HL-60 (cell line): ENCODE measurements around the gene BRIP1.
"Not testable (repeated sequence)": the region's sequence is repeated elsewhere in the genome, so short reads cannot be mapped to it uniquely, and the experiment has no call there.

ENCODE experiments used
- DNase-seq, 2 experiments: peaks; one replicate each; pipeline ENCODE4 v3.0.0-alpha.2; 2010 to 2020; ENCODE audit warnings: low read depth in 1 of 2, low spot score in 1 of 2
- H3K27ac ChIP-seq: fragments of 250-450 bp; sonication (Bioruptor Pico); replicated peaks from 2 replicates; pipeline ENCODE4 v1.5.1; 2020; ENCODE audit warnings: mild to moderate bottlenecking, moderate library complexity
- H3K27me3 ChIP-seq: fragments of 250-450 bp; sonication (Bioruptor Pico); 2 replicates; pipeline ENCODE4 v1.5.1; 2021; ENCODE audit warnings: mild to moderate bottlenecking, moderate library complexity; ENCODE audit not compliant: insufficient read depth, poor library complexity, severe bottlenecking
- H3K4me3 ChIP-seq: replicated peaks from 2 replicates; pipeline ENCODE4 v1.5.1; 2011; ENCODE audit warnings: mild to moderate bottlenecking, control low read depth, low read length; ENCODE audit not compliant: insufficient read depth
- CTCF ChIP-seq: IDR thresholded peaks from one replicate; pipeline ENCODE4 v1.5.1; 2011; ENCODE audit warnings: low read length, control low read depth, inconsistent platforms; ENCODE audit not compliant: insufficient read depth
- GABPA ChIP-seq: IDR thresholded peaks from 2 replicates; pipeline ENCODE4 v1.6.1; 2012; ENCODE audit warnings: low read depth
- POLR2AphosphoS5 ChIP-seq: IDR thresholded peaks from 2 replicates; pipeline ENCODE4 v1.6.1; 2012; ENCODE audit warnings: low read depth
- REST ChIP-seq: IDR thresholded peaks from 2 replicates; pipeline ENCODE4 v1.6.1; 2012; ENCODE audit warnings: low read depth; ENCODE audit not compliant: insufficient replicate concordance
- SPI1 ChIP-seq: IDR thresholded peaks from 2 replicates; pipeline ENCODE4 v1.6.1; 2012; ENCODE audit warnings: low read depth, mild to moderate bottlenecking, borderline replicate concordance

BRIP1 gene

GRCh38 chr17:61831099-61831498, 32.2 kb downstream of the BRIP1 start:
- Histone ChIP-seq H3K27me3 (no peaks in the 10 kb centered on the region), H3K4me3 (no peak overlapping the region), H3K27ac (no peak overlapping the region)
- no peak for DNase-seq
- TF ChIP-seq GABPA (no peak), REST (no peak), POLR2AphosphoS5 (no peak), CTCF (no peak), SPI1 (no peak)

- Histone ChIP-seq H3K27me3 (no peaks in the 10 kb centered on the region), H3K27ac (no peak overlapping the region), H3K4me3 (no peak overlapping the region)
- no peak for TF ChIP-seq CTCF
- TF ChIP-seq GABPA, result no peak
- TF ChIP-seq SPI1, result no peak
- TF ChIP-seq POLR2AphosphoS5, result no peak
- DNase-seq, result no peak
Observed at GRCh38 chr17:61828694-61829093, 34.6 kb downstream of the BRIP1 start.

GRCh38 chr17:61827649-61828395, 35.5 kb downstream of the BRIP1 start:
- H3K4me3 ChIP-seq, result no peak overlapping the region
- no peak for DNase-seq
- TF ChIP-seq GABPA, result no peak
- no peak for TF ChIP-seq REST
- TF ChIP-seq SPI1, result no peak
- TF ChIP-seq POLR2AphosphoS5, result no peak
- no peak for TF ChIP-seq CTCF
- H3K27me3 ChIP-seq, result no peaks in the 10 kb centered on the region
- H3K27ac ChIP-seq, result no peak overlapping the region

- not testable (repeated sequence) for DNase-seq, H3K4me3 ChIP-seq, H3K27ac ChIP-seq, H3K27me3 ChIP-seq
Observed at GRCh38 chr17:61826866-61827265, 36.5 kb downstream of the BRIP1 start.

- not testable (repeated sequence) for H3K27ac ChIP-seq, DNase-seq, H3K4me3 ChIP-seq, H3K27me3 ChIP-seq
Observed at GRCh38 chr17:61826198-61826597, 37.1 kb downstream of the BRIP1 start.
